Lower leg skin (tissue), 3 donors: ENCODE results near the gene MINDY4.

ENCODE experiments used
- CTCF ChIP-seq, 3 donors: fragments of 450-650 bp; IDR thresholded peaks; one replicate each; pipeline ENCODE4 v1.5.1; 2016; ENCODE audit warnings: antibody characterized with exemption in 3 of 3, mild to moderate bottlenecking in 3 of 3, moderate library complexity in 2 of 3
- POLR2A ChIP-seq, 2 donors: fragments of 450-650 bp; IDR thresholded peaks; one replicate each; pipeline ENCODE4 v1.6.1; 2016 to 2017; ENCODE audit warnings: antibody characterized with exemption in 2 of 2, mild to moderate bottlenecking in 1 of 2, moderate library complexity in 1 of 2

DNA sequence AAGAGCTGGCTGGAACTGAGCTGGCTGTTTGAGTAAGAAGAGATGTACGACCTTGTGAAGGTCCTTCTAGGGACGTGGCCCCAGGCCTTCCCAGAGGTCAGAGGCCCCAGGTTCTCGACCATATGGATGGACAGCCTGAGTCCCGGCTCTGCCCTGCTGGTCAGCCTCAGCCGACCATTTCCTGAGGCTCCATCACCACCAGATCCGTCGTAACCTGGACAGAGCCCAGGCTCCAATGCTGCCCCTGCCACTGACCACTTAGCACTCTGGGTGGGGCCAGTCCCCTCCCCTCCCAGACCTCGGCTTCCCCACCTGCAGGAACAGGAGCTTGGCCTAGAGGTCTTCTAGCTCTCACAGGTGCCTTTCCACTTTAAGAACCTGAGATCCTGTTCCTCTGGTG, 29.9 kb upstream of the MINDY4 start:
- TF ChIP-seq CTCF (IDR thresholded peaks at IDR 0.05) (no peak), POLR2A (IDR thresholded peaks at IDR 0.05) (no peak)
